Right lobe of liver (tissue), 6 donors: ENCODE data around the gene KCND3. TPM values are rescaled to one million over a fixed set of nuclear protein-coding genes. Genes with fewer than 3 reads are reported as not detected.

Source experiments
- ATAC-seq, 4 donors: fragments of 200-7000 bp; cut with Tn5 transposase; one replicate each; pipeline ENCODE4 v1.9.1; 2020; ENCODE audit warnings: mild to moderate bottlenecking in 4 of 4, moderate library complexity in 4 of 4
- DNase-seq, 3 donors: peaks; one replicate each; pipeline ENCODE4 v3.0.0-alpha.2; 2020
- H3K27ac ChIP-seq, 3 donors: fragments of 200-600 bp; one replicate each; pipeline ENCODE4 v1.8.0; 2022
- H3K27me3 ChIP-seq, 2 donors: fragments of 200-600 bp; one replicate each; pipeline ENCODE4 v1.8.0; 2022
- H3K36me3 ChIP-seq, 4 donors: fragments of 200-600 bp; sonication (generic) in 1 of 4; one replicate each; pipeline versions ENCODE4 v1.5.1 to v1.8.0; 2017 to 2022; ENCODE audit warnings: control low read depth in 1 of 4
- H3K4me1 ChIP-seq, 4 donors: fragments of 200-600 bp; sonication (generic) in 1 of 4; one replicate each; pipeline versions ENCODE4 v1.5.1 to v1.8.0; 2017 to 2022; ENCODE audit warnings: control low read depth in 1 of 4
- H3K4me3 ChIP-seq, 3 donors: fragments of 200-600 bp; one replicate each; pipeline ENCODE4 v1.8.0; 2022
- H3K9me3 ChIP-seq, 4 donors: fragments of 200-600 bp; sonication (generic) in 1 of 4; one replicate each; pipeline versions ENCODE4 v1.5.1 to v1.8.0; 2017 to 2022; ENCODE audit warnings: control low read depth in 1 of 4
- POLR2A ChIP-seq: fragments of 450-650 bp; IDR thresholded peaks from one replicate; pipeline ENCODE4 v1.6.1; 2017; ENCODE audit warnings: antibody characterized with exemption, mild to moderate bottlenecking
- WGBS: methylation state at CpG from one replicate; pipeline ENCODE4 v1.1.6; 2018; ENCODE audit warnings: low coverage, low lambda C conversion rate; ENCODE audit not compliant: insufficient coverage; ENCODE audit errors: missing lambda C conversion rate; 5-methylcytosine and 5-hydroxymethylcytosine counted together
- intact Hi-C, 2 donors: fragments of 100-400 bp; cut with DNase I; formaldehyde crosslinking; loops; one replicate each; pipeline versions ENCODE4 v1.11.2 to v1.14.1; 2022
- total RNA-seq, 6 experiments: library from RNA; depleted of rRNA in 2 of 6; stranded (reverse); fragments of >200 nt in 2 of 6; fragmentation: NEBNext Ultra II Directional in 3 of 6; extraction: Animal tissue kit (Norgen Biotek cat#: 25700) in 3 of 6; gene quantifications; one replicate each; pipeline versions ENCODE4 v1.1.0 to v1.2.4, GENCODE V29; 2016 to 2023
- TF ChIP-seq, protein P1 (sequence below), 4 donors: fragments of 200-600 bp in 3 of 4; fragments of 450-650 bp in 1 of 4; IDR thresholded peaks; one replicate each; pipeline versions ENCODE4 v1.5.1 to v1.8.0; 2016 to 2022; ENCODE audit warnings: antibody characterized with exemption in 4 of 4, mild to moderate bottlenecking in 2 of 4
- donor health status: DM: no; HTN: yes; CAD: no.
- donor health status: DM: no; HTN: no; CAD: no.
- donor health status: DM: no; HTN: no; CAD: no.
- donor health status: DM: no; HTN: yes; CAD: no.
- donor health status: DM: no; HTN: yes; CAD: no.

Gene KCND3
- total RNA-seq, 6 experiments from 2014 or later = 8.1 to 25.5 (median 16.2) TPM

DNA sequence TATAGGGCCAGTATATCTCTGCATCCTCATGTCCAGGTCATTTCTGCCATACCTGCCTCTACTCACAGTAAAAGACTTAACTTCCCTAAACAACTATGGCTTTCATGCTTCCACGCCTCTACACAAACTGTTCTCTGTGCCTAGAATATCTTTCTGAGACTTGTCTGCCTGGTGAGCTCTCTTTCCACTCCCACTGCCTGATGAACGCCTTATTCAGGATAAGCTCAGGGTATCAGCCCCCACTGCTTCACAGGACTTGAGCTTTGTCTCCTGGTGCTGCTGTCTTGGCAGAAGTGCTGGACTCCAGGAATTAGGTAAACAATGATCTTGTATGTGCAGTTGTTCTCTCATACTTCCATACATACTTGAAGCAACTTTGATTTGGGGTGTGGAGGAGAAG is 238.6 kb downstream of the KCND3 start:
- no peak for DNase-seq
- H3K4me3 ChIP-seq = no peak overlapping the region
- ATAC-seq = no peak
- H3K9me3 ChIP-seq = no peaks in the 10 kb centered on the region
- no peaks in the 10 kb centered on the region for H3K27me3 ChIP-seq
- TF ChIP-seq, protein P1, sequence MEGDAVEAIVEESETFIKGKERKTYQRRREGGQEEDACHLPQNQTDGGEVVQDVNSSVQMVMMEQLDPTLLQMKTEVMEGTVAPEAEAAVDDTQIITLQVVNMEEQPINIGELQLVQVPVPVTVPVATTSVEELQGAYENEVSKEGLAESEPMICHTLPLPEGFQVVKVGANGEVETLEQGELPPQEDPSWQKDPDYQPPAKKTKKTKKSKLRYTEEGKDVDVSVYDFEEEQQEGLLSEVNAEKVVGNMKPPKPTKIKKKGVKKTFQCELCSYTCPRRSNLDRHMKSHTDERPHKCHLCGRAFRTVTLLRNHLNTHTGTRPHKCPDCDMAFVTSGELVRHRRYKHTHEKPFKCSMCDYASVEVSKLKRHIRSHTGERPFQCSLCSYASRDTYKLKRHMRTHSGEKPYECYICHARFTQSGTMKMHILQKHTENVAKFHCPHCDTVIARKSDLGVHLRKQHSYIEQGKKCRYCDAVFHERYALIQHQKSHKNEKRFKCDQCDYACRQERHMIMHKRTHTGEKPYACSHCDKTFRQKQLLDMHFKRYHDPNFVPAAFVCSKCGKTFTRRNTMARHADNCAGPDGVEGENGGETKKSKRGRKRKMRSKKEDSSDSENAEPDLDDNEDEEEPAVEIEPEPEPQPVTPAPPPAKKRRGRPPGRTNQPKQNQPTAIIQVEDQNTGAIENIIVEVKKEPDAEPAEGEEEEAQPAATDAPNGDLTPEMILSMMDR (IDR thresholded peaks at IDR 0.05) = no peak
- TF ChIP-seq POLR2A = no peak
- 92% methylated on average over 2 of the region's 2 CpGs for whole genome bisulfite sequencing
- intact Hi-C loops = no loop called here
- peaks cover 0 to 4% (median 0%) of the 10 kb centered on the region in 4 donors for H3K4me1 ChIP-seq
- no peaks in the 10 kb centered on the region for H3K36me3 ChIP-seq
- H3K27ac ChIP-seq = no peak overlapping the region

DNA sequence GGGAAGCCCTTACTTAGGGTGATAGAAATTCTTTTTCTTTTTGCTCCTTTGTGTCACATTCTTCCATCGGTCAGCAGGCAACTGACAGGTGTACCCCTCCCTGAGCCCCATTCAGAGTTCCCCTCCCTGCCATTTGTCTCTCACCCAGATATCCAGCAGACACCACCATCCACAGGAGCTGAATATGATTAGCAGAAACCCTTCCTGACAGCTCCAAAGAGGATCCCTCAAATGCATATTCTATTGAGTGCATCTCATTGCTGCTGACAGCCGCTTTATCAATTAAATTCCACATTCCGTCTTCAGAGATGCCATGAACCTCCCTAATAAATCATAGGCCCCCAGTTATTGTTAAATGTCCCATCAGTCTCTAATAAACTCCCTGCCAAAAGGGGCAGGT is 239.8 kb downstream of the KCND3 start:
- ATAC-seq = no peak
- TF ChIP-seq POLR2A = no peak
- TF ChIP-seq, protein P1 (IDR thresholded peaks at IDR 0.05) = no peak
- WGBS = 77% methylated on average over 3 of the region's 3 CpGs
- no peak overlapping the region for H3K27ac ChIP-seq
- peaks cover 0 to 2% (median 0%) of the 10 kb centered on the region in 4 donors for H3K4me1 ChIP-seq
- no peak for DNase-seq
- no peak overlapping the region for H3K4me3 ChIP-seq
- no peaks in the 10 kb centered on the region for H3K36me3 ChIP-seq
- H3K9me3 ChIP-seq = no peaks in the 10 kb centered on the region
- intact Hi-C loops = no loop called here
- H3K27me3 ChIP-seq = no peaks in the 10 kb centered on the region

DNA sequence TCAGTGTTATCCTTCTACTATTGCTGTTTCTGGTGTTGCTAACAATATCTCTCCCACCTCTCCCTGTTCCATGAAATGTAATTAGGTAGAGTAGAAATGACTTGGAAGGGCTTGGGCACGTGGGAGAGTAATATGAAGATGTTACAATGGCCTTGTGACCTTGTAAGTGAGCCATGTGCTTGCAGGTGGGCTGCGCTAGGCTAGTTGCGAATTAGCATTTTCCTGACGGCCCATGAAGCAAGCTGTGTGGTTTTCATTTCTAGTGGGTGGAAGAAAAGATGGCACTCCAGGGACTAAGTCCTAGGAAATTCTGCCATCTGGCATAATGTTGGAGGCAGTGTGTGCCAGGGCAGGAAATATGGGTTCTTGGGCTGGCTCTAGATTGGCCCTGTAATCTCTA is 241.5 kb downstream of the KCND3 start:
- Histone ChIP-seq H3K9me3 (no peaks in the 10 kb centered on the region), H3K4me3 (no peak overlapping the region), H3K27ac (no peak overlapping the region), H3K4me1 (no peaks in the 10 kb centered on the region), H3K27me3 (no peaks in the 10 kb centered on the region), H3K36me3 (no peaks in the 10 kb centered on the region)
- no peak for TF ChIP-seq POLR2A
- TF ChIP-seq, protein P1 (IDR thresholded peaks at IDR 0.05) = no peak
- WGBS = 85% methylated on average over 4 of the region's 4 CpGs
- ATAC-seq = no peak
- intact Hi-C loops = no loop called here
- no peak for DNase-seq

DNA sequence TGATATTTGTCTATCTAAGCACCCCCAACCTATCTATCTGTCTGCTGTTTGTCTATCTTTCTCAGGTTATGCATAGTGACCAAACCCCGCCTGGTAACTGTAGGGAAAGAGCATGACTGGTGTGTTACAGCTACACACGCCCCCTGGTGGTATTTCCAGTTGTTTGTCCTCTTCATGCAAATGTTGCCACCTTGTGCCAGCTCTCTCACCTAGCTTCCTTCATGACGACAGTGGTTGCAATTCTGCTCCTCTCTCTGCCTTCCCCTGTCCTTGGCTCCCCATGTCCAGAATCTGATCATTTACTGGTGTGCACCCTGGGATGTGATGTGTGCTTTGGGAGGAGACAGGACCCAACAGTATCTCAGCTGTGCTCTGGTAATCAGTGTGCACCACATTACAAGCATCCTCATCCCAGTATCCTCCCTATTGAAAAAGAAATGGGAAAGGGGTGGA is 242.2 kb downstream of the KCND3 start:
- H3K9me3 ChIP-seq = no peaks in the 10 kb centered on the region
- H3K4me3 ChIP-seq = no peak overlapping the region
- H3K36me3 ChIP-seq = no peaks in the 10 kb centered on the region
- ATAC-seq = peak; percentile 77 to 95 (median 90)
- 23% methylated on average over 3 of the region's 3 CpGs for WGBS
- H3K27me3 ChIP-seq = no peaks in the 10 kb centered on the region
- no peak overlapping the region for H3K27ac ChIP-seq
- intact Hi-C loops = no loop called here
- DNase-seq = peak in 1 of 3 donors; percentile 77
- no peaks in the 10 kb centered on the region for H3K4me1 ChIP-seq
- TF ChIP-seq, protein P1 (IDR thresholded peaks at IDR 0.05) = peak; percentile 56 to 67 (median 61)
- no peak for TF ChIP-seq POLR2A

DNA sequence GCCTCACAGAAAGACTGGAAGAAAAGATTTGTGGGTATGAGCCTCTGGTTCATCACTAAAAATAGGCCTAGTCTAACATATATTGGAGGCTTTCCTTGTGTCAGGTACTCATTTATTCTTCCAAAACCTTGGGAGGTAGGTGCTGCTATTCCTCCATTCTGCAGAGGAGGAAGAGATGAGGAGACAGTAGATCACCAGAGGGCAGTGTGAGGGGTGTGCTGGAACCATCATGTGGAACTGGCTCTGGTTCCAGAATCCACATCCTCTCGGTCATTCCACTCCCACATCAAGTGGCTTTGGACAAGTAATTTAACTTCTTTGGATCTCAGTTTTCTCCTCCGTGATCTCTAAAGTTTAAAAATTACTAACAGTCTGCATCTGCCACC is 242.9 kb downstream of the KCND3 start:
- no peak for ATAC-seq
- intact Hi-C loops = no loop called here
- H3K27ac ChIP-seq = no peak overlapping the region
- H3K4me1 ChIP-seq = no peaks in the 10 kb centered on the region
- WGBS = 82% methylated on average over 2 of the region's 2 CpGs
- DNase-seq = no peak
- no peaks in the 10 kb centered on the region for H3K27me3 ChIP-seq
- H3K9me3 ChIP-seq = no peaks in the 10 kb centered on the region
- no peak overlapping the region for H3K4me3 ChIP-seq
- H3K36me3 ChIP-seq = no peaks in the 10 kb centered on the region
- TF ChIP-seq, protein P1 (IDR thresholded peaks at IDR 0.05) = no peak
- no peak for TF ChIP-seq POLR2A
